ENCODE data around the gene SPEF1.

DNA sequence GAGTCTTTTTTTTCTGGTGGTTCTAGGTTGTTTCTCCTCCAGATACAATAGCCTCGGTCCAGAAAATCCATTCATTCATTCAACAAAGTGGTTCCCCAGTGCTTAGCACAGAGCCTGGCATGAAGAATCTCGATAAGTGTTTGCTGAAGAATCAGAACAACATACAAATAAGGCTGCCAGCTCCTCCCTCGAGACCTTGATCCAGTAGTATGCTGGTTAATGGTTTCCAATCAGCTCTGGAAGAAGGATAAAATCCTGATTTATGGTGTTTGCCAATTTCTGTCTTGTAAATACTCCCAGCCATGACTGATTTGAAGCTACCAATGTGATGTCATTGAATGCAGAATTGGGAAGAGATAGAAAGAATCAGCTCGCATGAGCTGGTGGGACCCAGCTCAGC is 45.5 kb downstream of the SPEF1 start:
- TF ChIP-seq, protein P1, sequence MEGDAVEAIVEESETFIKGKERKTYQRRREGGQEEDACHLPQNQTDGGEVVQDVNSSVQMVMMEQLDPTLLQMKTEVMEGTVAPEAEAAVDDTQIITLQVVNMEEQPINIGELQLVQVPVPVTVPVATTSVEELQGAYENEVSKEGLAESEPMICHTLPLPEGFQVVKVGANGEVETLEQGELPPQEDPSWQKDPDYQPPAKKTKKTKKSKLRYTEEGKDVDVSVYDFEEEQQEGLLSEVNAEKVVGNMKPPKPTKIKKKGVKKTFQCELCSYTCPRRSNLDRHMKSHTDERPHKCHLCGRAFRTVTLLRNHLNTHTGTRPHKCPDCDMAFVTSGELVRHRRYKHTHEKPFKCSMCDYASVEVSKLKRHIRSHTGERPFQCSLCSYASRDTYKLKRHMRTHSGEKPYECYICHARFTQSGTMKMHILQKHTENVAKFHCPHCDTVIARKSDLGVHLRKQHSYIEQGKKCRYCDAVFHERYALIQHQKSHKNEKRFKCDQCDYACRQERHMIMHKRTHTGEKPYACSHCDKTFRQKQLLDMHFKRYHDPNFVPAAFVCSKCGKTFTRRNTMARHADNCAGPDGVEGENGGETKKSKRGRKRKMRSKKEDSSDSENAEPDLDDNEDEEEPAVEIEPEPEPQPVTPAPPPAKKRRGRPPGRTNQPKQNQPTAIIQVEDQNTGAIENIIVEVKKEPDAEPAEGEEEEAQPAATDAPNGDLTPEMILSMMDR (IDR thresholded peaks at IDR 0.05): no peak
- TF ChIP-seq POLR2A (IDR thresholded peaks at IDR 0.05): no peak
